ENCODE measurements around the gene CALHM3. TPM values are rescaled to one million over a fixed set of nuclear protein-coding genes. Genes with fewer than 3 reads are reported as not detected.

The CALHM3 gene
- polyA plus RNA-seq, 3 donors: 0.04 to 0.62 TPM; not detected in 1

GRCh38 chr10:103451831-103452505, 27.1 kb downstream of the CALHM3 start, which contains the start of gene CALHM2:
CALHM2 (minus strand) TSS chr10:103452370; CDS start chr10:103449941, 2,429 bp downstream.
- no peaks in the 10 kb centered on the region for H3K27me3 ChIP-seq (ENCODE audit: control insufficient read depth in 2 of 2, insufficient read depth in 2 of 2, low read length in 2 of 2)
- H3K79me2 ChIP-seq (ENCODE audit: insufficient read depth, low read length): peaks cover 50% of the 10 kb centered on the region
- peak within 1 kb of the TSS; percentile 93 to 98 for H3K4me3 Mint-ChIP-seq
- no peaks in the 10 kb centered on the region for H3K9me3 Mint-ChIP-seq
- H2AFZ ChIP-seq (ENCODE audit: insufficient read depth, low read depth, low read length, poor library complexity, severe bottlenecking): peak within 1 kb of the TSS; percentile 95
- peaks cover 1 to 7% (median 6%) of the 10 kb centered on the region in 3 donors for H3K27me3 Mint-ChIP-seq (ENCODE audit: low read depth in 3 of 3)
- H3K27ac ChIP-seq (ENCODE audit: low read depth in 1 of 2, low read length in 2 of 2): peak within 1 kb of the TSS; percentile 48 to 77
- intact Hi-C loops (cut with micrococcal nuclease): loop anchor here in 1 of 2 donors (5.0 kb wide), 1 partner anchor 35 kb away; no protein-coding TSS in a partner anchor
- H3K4me1 ChIP-seq (ENCODE audit: control insufficient read depth in 1 of 2, insufficient read depth in 2 of 2, low read length in 2 of 2): peaks cover 43 to 64% of the 10 kb centered on the region in 2 donors
- H3K36me3 Mint-ChIP-seq: peaks cover 34 to 41% of the 10 kb centered on the region in 2 donors
- H3K4me1 Mint-ChIP-seq: peaks cover 62% of the 10 kb centered on the region
- no peak for TF ChIP-seq CTCF (IDR thresholded peaks at IDR 0.05)
- peak within 1 kb of the TSS; percentile 72 for H3K9ac ChIP-seq (ENCODE audit: insufficient read depth, low read length, poor library complexity, severe bottlenecking)
- WGBS (ENCODE audit: insufficient coverage): 0% methylated on average over 16 of the region's 32 CpGs
- H3K4me3 ChIP-seq (replicated peaks in 1 of 3; ENCODE audit: low read depth in 2 of 3, low read length in 3 of 3): peak within 1 kb of the TSS; percentile 73 to 96 (median 94)
- peak; percentile 51 to 52 (median 51) for DNase-seq
- peaks cover 30 to 39% of the 10 kb centered on the region in 2 donors for H3K36me3 ChIP-seq (replicated peaks in 1 of 2; ENCODE audit: control insufficient read depth in 1 of 2, insufficient read depth in 2 of 2, low read length in 2 of 2)
- H3K27ac Mint-ChIP-seq: peak within 1 kb of the TSS; percentile 53 to 93 (median 85)
- H3K4me2 ChIP-seq (replicated peaks; ENCODE audit: extremely low read depth, low read length, poor library complexity, severe bottlenecking): peak within 1 kb of the TSS; percentile 93
- peaks cover 39% of the 10 kb centered on the region for H4K20me1 ChIP-seq (ENCODE audit: insufficient read depth, low read length)
- no peaks in the 10 kb centered on the region for H3K9me3 ChIP-seq (replicated peaks in 1 of 2; ENCODE audit: control insufficient read depth in 1 of 2, insufficient read depth in 1 of 2, low read length in 2 of 2)

DNA sequence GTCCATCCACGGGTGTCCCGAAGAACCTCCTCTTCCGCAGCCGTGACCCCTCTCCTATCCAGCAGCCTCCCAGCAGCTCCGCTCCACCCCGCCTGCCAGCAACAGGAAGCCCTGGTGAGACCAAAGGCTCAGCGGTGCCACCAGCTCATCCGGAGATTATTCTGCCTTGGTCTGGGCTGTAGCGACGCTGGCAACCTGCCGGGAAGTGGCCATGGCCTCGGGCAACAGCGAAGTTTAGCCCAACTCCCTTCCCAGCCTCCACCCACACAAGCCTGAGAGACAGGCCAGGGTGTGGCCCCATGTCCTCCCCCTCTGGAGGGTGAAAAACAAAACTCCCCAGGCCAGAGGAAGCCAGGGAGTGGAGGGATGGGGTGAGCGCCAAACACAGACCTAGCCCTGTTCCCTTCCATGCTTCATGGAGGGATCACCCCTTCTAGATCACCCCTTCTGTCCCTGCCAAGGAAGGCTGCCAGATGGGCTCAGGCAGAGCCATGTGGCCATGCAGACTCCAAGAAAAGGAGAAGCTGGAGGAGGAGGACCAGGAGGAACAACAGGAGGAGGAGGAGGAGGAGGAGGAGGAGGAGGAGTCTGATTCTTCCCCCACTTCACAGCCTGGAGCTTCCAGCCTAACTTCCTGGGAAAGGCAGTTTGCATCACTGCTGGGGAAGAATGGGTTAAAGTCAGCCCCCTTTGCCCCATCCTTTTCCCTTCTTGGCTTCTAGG, 27.8 kb downstream of the CALHM3 start:
- Histone ChIP-seq H3K27me3 (ENCODE audit: control insufficient read depth in 2 of 2, insufficient read depth in 2 of 2, low read length in 2 of 2) (no peaks in the 10 kb centered on the region), H3K79me2 (ENCODE audit: insufficient read depth, low read length) (peaks cover 57% of the 10 kb centered on the region), H3K9me3 (replicated peaks in 1 of 2; ENCODE audit: control insufficient read depth in 1 of 2, insufficient read depth in 1 of 2, low read length in 2 of 2) (no peaks in the 10 kb centered on the region), H4K20me1 (ENCODE audit: insufficient read depth, low read length) (peaks cover 46% of the 10 kb centered on the region), H2AFZ (ENCODE audit: insufficient read depth, low read depth, low read length, poor library complexity, severe bottlenecking) (peak overlapping the region; percentile 95), H3K9ac (ENCODE audit: insufficient read depth, low read length, poor library complexity, severe bottlenecking) (peak overlapping the region; percentile 72), H3K4me3 (replicated peaks in 1 of 3; ENCODE audit: low read depth in 2 of 3, low read length in 3 of 3) (peak overlapping the region; percentile 73 to 96 (median 94)), H3K36me3 (replicated peaks in 1 of 2; ENCODE audit: control insufficient read depth in 1 of 2, insufficient read depth in 2 of 2, low read length in 2 of 2) (peaks cover 38 to 46% of the 10 kb centered on the region in 2 donors), H3K27ac (ENCODE audit: low read depth in 1 of 2, low read length in 2 of 2) (peak overlapping the region; percentile 48 to 77), H3K4me1 (ENCODE audit: control insufficient read depth in 1 of 2, insufficient read depth in 2 of 2, low read length in 2 of 2) (peaks cover 43 to 67% of the 10 kb centered on the region in 2 donors), H3K4me2 (replicated peaks; ENCODE audit: extremely low read depth, low read length, poor library complexity, severe bottlenecking) (peak overlapping the region; percentile 93)
- DNase-seq: peak in 2 of 3 donors; percentile 30 to 35
- Mint-ChIP-seq H3K4me3 (peak overlapping the region; percentile 93 to 98), H3K36me3 (peaks cover 39 to 47% of the 10 kb centered on the region in 2 donors), H3K4me1 (peaks cover 67% of the 10 kb centered on the region), H3K27me3 (ENCODE audit: low read depth in 3 of 3) (peaks cover 1 to 7% (median 6%) of the 10 kb centered on the region in 3 donors), H3K9me3 (no peaks in the 10 kb centered on the region), H3K27ac (peak overlapping the region in 6 of 7 donors; percentile 53 to 93 (median 86))
- 0% methylated on average over 9 of the region's 14 CpGs for whole genome bisulfite sequencing (ENCODE audit: insufficient coverage)
- no peak for TF ChIP-seq CTCF (IDR thresholded peaks at IDR 0.05)
- intact Hi-C loops (cut with micrococcal nuclease): loop anchor here in 1 of 2 donors (5.0 kb wide), 1 partner anchor 36 kb away; no protein-coding TSS in a partner anchor

All from CD14-positive monocyte (primary cell).